Ishikawa (cell line): ENCODE results near the gene LRTM2.

Source experiments
- CEBPB ChIP-seq: IDR thresholded peaks from 2 replicates; pipeline ENCODE4 v1.6.1; 2012
- CREB1 ChIP-seq: IDR thresholded peaks from 2 replicates; pipeline ENCODE4 v1.6.1; 2012; ENCODE audit warnings: low read depth
- EGR1 ChIP-seq: IDR thresholded peaks from 2 replicates; pipeline ENCODE4 v1.6.1; 2012
- EP300 ChIP-seq: IDR thresholded peaks from 2 replicates; pipeline ENCODE4 v1.6.1; 2012; ENCODE audit warnings: borderline replicate concordance
- FOXM1 ChIP-seq: IDR thresholded peaks from 2 replicates; pipeline ENCODE4 v1.6.1; 2012; ENCODE audit warnings: low read depth, borderline replicate concordance
- MAX ChIP-seq: IDR thresholded peaks from 2 replicates; pipeline ENCODE4 v1.6.1; 2012
- NFIC ChIP-seq: IDR thresholded peaks from 2 replicates; pipeline ENCODE4 v1.6.1; 2012
- RAD21 ChIP-seq: IDR thresholded peaks from 2 replicates; pipeline ENCODE4 v1.6.1; 2012; ENCODE audit warnings: low read depth
- TAF1 ChIP-seq: IDR thresholded peaks from 2 replicates; pipeline ENCODE4 v1.6.1; 2012; ENCODE audit warnings: low read depth, mild to moderate bottlenecking
- TCF12 ChIP-seq: IDR thresholded peaks from 2 replicates; pipeline ENCODE4 v1.6.1; 2012; ENCODE audit warnings: low read depth
- TEAD4 ChIP-seq: IDR thresholded peaks from 2 replicates; pipeline ENCODE4 v1.6.1; 2012
- USF1 ChIP-seq: IDR thresholded peaks from 2 replicates; pipeline ENCODE4 v1.6.1; 2012
- YY1 ChIP-seq: IDR thresholded peaks from 2 replicates; pipeline ENCODE4 v1.6.1; 2012; ENCODE audit warnings: low read depth
- ZBTB7A ChIP-seq: IDR thresholded peaks from 2 replicates; pipeline ENCODE4 v1.6.1; 2012; ENCODE audit warnings: low read depth
- TF ChIP-seq, protein P1 (sequence below): IDR thresholded peaks from 2 replicates; pipeline ENCODE4 v1.6.1; 2012; ENCODE audit warnings: low read depth, mild to moderate bottlenecking

LRTM2 gene

DNA sequence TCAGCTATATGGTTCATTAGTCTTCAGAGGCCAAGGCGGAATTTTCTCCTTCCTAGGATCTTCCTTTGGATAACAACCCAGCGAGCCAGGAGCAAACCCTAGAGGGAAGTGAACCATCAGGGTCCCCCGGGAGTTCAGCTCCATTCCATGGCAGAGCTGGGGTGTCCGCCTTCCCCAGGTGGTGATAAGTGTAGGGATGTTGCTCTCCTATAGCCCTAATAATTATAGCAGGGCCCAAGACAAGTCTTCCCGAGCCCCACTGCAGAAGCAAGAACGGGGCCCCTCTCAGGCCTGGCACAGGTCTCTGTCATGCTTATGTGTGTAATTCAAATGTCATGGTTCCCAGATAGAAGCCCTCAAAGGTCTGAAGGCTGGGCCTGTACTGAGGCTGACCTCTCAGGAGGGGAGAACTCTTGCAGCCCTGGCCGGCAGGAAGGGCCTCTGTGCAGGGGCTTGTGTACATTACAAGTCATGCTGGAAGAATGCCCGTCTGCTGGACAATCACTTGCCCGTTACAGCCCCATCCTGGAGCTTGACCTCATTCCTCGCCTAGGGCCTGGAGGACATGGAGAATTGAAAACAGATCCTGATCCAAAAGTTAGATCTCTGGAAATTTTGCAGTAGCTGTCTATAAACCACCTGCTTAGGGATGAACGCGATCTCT, 17.3 kb downstream of the LRTM2 start:
- TF ChIP-seq CEBPB (no peak), EP300 (no peak), MAX (no peak), NFIC (no peak), EGR1 (no peak), CREB1 (no peak), FOXM1 (no peak), YY1 (no peak), TAF1 (no peak)

GRCh38 chr12:1838205-1838993, 18.0 kb downstream of the LRTM2 start:
- no peak for TF ChIP-seq CEBPB
- no peak for TF ChIP-seq MAX
- TF ChIP-seq ZBTB7A: no peak
- no peak for TF ChIP-seq TEAD4
- TF ChIP-seq FOXM1: no peak
- TF ChIP-seq, protein P1, sequence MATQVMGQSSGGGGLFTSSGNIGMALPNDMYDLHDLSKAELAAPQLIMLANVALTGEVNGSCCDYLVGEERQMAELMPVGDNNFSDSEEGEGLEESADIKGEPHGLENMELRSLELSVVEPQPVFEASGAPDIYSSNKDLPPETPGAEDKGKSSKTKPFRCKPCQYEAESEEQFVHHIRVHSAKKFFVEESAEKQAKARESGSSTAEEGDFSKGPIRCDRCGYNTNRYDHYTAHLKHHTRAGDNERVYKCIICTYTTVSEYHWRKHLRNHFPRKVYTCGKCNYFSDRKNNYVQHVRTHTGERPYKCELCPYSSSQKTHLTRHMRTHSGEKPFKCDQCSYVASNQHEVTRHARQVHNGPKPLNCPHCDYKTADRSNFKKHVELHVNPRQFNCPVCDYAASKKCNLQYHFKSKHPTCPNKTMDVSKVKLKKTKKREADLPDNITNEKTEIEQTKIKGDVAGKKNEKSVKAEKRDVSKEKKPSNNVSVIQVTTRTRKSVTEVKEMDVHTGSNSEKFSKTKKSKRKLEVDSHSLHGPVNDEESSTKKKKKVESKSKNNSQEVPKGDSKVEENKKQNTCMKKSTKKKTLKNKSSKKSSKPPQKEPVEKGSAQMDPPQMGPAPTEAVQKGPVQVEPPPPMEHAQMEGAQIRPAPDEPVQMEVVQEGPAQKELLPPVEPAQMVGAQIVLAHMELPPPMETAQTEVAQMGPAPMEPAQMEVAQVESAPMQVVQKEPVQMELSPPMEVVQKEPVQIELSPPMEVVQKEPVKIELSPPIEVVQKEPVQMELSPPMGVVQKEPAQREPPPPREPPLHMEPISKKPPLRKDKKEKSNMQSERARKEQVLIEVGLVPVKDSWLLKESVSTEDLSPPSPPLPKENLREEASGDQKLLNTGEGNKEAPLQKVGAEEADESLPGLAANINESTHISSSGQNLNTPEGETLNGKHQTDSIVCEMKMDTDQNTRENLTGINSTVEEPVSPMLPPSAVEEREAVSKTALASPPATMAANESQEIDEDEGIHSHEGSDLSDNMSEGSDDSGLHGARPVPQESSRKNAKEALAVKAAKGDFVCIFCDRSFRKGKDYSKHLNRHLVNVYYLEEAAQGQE: no peak
- TF ChIP-seq CREB1: no peak
- no peak for TF ChIP-seq USF1
- TF ChIP-seq EGR1: no peak
- TF ChIP-seq YY1: no peak

- TF ChIP-seq CREB1 (no peak), NFIC (no peak), TAF1 (no peak), EP300 (no peak), TCF12 (no peak), TEAD4 (no peak)
- TF ChIP-seq, protein P1: no peak
Measured at GRCh38 chr12:1838994-1839365, 18.6 kb downstream of the LRTM2 start.

GRCh38 chr12:1839464-1839863, 19.1 kb downstream of the LRTM2 start:
- no peak for TF ChIP-seq RAD21
- TF ChIP-seq, protein P1: no peak
- TF ChIP-seq EGR1: no peak
- no peak for TF ChIP-seq EP300
- no peak for TF ChIP-seq CREB1
- no peak for TF ChIP-seq YY1
- no peak for TF ChIP-seq USF1
- no peak for TF ChIP-seq TEAD4
- no peak for TF ChIP-seq ZBTB7A
- no peak for TF ChIP-seq CEBPB
- no peak for TF ChIP-seq TAF1
- TF ChIP-seq TCF12: no peak
- no peak for TF ChIP-seq FOXM1
- TF ChIP-seq NFIC: no peak
- TF ChIP-seq MAX: no peak
